Spinal cord (tissue), 10 donors: ENCODE data around the gene CDK2AP2. TPM values are rescaled to one million over a fixed set of nuclear protein-coding genes. Genes with fewer than 3 reads are reported as not detected.

Experiments used
- DNase-seq, 6 donors: peaks; one replicate each; pipeline versions ENCODE4 v3.0.0 to v3.0.0-alpha.2; 2013 to 2015; ENCODE audit warnings: low spot score in 6 of 6, low read depth in 4 of 6
- H3K27ac ChIP-seq: one replicate; pipeline ENCODE4 v1.5.1; 2013; ENCODE audit warnings: low read depth, low read length, control low read depth
- H3K27me3 ChIP-seq: one replicate; pipeline ENCODE4 v1.6.1; 2013; ENCODE audit warnings: low read length; ENCODE audit not compliant: control insufficient read depth, insufficient read depth
- H3K36me3 ChIP-seq: one replicate; pipeline ENCODE4 v1.6.1; 2013; ENCODE audit warnings: low read length; ENCODE audit not compliant: control insufficient read depth, insufficient read depth
- H3K4me1 ChIP-seq: one replicate; pipeline ENCODE4 v1.6.1; 2013; ENCODE audit warnings: low read length; ENCODE audit not compliant: control insufficient read depth, insufficient read depth
- H3K4me3 ChIP-seq: one replicate; pipeline ENCODE4 v1.5.1; 2013; ENCODE audit warnings: low read depth, low read length, control low read depth
- H3K9me3 ChIP-seq: one replicate; pipeline ENCODE4 v1.6.1; 2013; ENCODE audit warnings: low read length; ENCODE audit not compliant: control insufficient read depth, insufficient read depth
- WGBS: methylation state at CpG from one replicate; pipeline ENCODE4 v1.1.5; 2013; ENCODE audit warnings: missing lambda C conversion rate; ENCODE audit not compliant: insufficient coverage; 5-methylcytosine and 5-hydroxymethylcytosine counted together
- polyA plus RNA-seq, 2 donors: library from polyadenylated mRNA; unstranded; fragments of 120-200 nt; gene quantifications; one replicate each; pipeline ENCODE4 v1.2.1, GENCODE V29; 2013; ENCODE audit not compliant: insufficient read length in 2 of 2
- small RNA-seq: library from RNA; depleted of rRNA; stranded (forward); fragments of <200 nt; gene quantifications from one replicate; pipeline ENCODE3, GENCODE V24; 2014; ENCODE audit warnings: low replicate concordance
- total RNA-seq, 2 donors: library from RNA; depleted of rRNA in 1 of 2; stranded (reverse); fragments of 120-200 nt in 1 of 2; fragments of >200 nt in 1 of 2; gene quantifications; one replicate each; pipeline versions ENCODE4 v1.2.3 to v1.2.4, GENCODE V29; 2013 to 2014
- donor health status: healthy.

CDK2AP2 gene
- total and polyA plus RNA-seq, 4 donors, result 8.7 to 53.2 (median 39.3) TPM

GRCh38 chr11:67457453-67457852, 50.5 kb downstream of the CDK2AP2 start:
- no peaks in the 10 kb centered on the region for H3K9me3 ChIP-seq
- no peaks in the 10 kb centered on the region for H3K27me3 ChIP-seq
- DNase-seq, result no peak
- no peaks in the 10 kb centered on the region for H3K36me3 ChIP-seq
- H3K4me3 ChIP-seq, result no peak overlapping the region
- 91% methylated on average over 11 of the region's 12 CpGs for WGBS
- peaks cover 2% of the 10 kb centered on the region for H3K4me1 ChIP-seq
- no peak overlapping the region for H3K27ac ChIP-seq

Small RNA genes within 50 kb of the gene (small RNA-seq; reads per million reads assigned to genes)
- gene MIR6752, result 0.06 reads per million

Other genes with a start within 250 kb of the CDK2AP2 start
- gene GRK2, start 241.7 kb downstream of the CDK2AP2 start, total RNA-seq, result 10 to 100 TPM; 44.6 to 44.9 TPM
- 100 to 1,000 TPM; 107 to 125 TPM for gene GRK2, start 241.7 kb downstream of the CDK2AP2 start, polyA plus RNA-seq
- 10 to 100 TPM; 42.8 to 44.9 TPM for gene ANKRD13D, start 218.9 kb downstream of the CDK2AP2 start, total RNA-seq
- gene ANKRD13D, start 218.9 kb downstream of the CDK2AP2 start, polyA plus RNA-seq, result 100 to 1,000 TPM in 1 of 2 donors, 10 to 100 TPM in 1; 77.3 to 115 TPM
- 10 to 100 TPM in 1 of 2 donors, 1 to 10 TPM in 1; 7.1 to 14.7 TPM for gene SSH3, start 204.6 kb downstream of the CDK2AP2 start, total RNA-seq
- 10 to 100 TPM; 14.2 to 21.5 TPM for gene SSH3, start 204.6 kb downstream of the CDK2AP2 start, polyA plus RNA-seq
- 10 to 100 TPM in 1 of 2 donors, 1 to 10 TPM in 1; 7.8 to 33.2 TPM for gene POLD4, start 154.6 kb downstream of the CDK2AP2 start, total RNA-seq
- gene POLD4, start 154.6 kb downstream of the CDK2AP2 start, polyA plus RNA-seq, result 10 to 100 TPM; 18.0 to 34.8 TPM
- under 1 TPM; 0.50 to 0.72 TPM for gene CLCF1, start 134.6 kb downstream of the CDK2AP2 start, total RNA-seq
- gene CLCF1, start 134.6 kb downstream of the CDK2AP2 start, polyA plus RNA-seq, result 1 to 10 TPM; 1.5 to 3.3 TPM
- gene RAD9A, start 116.2 kb downstream of the CDK2AP2 start, total RNA-seq, result 10 to 100 TPM; 10.4 to 20.9 TPM
- gene RAD9A, start 116.2 kb downstream of the CDK2AP2 start, polyA plus RNA-seq, result 10 to 100 TPM; 31.4 to 43.5 TPM
- gene PPP1CA, start 106.3 kb downstream of the CDK2AP2 start, total RNA-seq, result 100 to 1,000 TPM in 1 of 2 donors, 10 to 100 TPM in 1; 81.2 to 130 TPM
- 100 to 1,000 TPM; 115 to 119 TPM for gene PPP1CA, start 106.3 kb downstream of the CDK2AP2 start, polyA plus RNA-seq
- 1 to 10 TPM in 1 of 2 donors, under 1 TPM in 1; 0.83 to 1.9 TPM for gene TBC1D10C, start 104.1 kb downstream of the CDK2AP2 start, total RNA-seq
- 1 to 10 TPM; 2.1 to 5.7 TPM for gene TBC1D10C, start 104.1 kb downstream of the CDK2AP2 start, polyA plus RNA-seq
- gene CARNS1, start 92.5 kb downstream of the CDK2AP2 start, total RNA-seq, result 10 to 100 TPM in 1 of 2 donors, 1 to 10 TPM in 1; 8.6 to 17.1 TPM
- 10 to 100 TPM; 34.2 to 38.6 TPM for gene CARNS1, start 92.5 kb downstream of the CDK2AP2 start, polyA plus RNA-seq
- gene RPS6KB2, start 79.7 kb downstream of the CDK2AP2 start, total RNA-seq, result 10 to 100 TPM; 14.2 to 35.4 TPM
- 10 to 100 TPM; 38.3 to 46.7 TPM for gene RPS6KB2, start 79.7 kb downstream of the CDK2AP2 start, polyA plus RNA-seq
- gene PTPRCAP, start 70.5 kb downstream of the CDK2AP2 start, total RNA-seq, result 1 to 10 TPM in 1 of 2 donors, under 1 TPM in 1; 0.40 to 1.6 TPM
- 1 to 10 TPM; 1.9 to 3.0 TPM for gene PTPRCAP, start 70.5 kb downstream of the CDK2AP2 start, polyA plus RNA-seq
- 10 to 100 TPM; 27.8 to 64.1 TPM for gene CORO1B, start 64.7 kb downstream of the CDK2AP2 start, total RNA-seq
- gene CORO1B, start 64.7 kb downstream of the CDK2AP2 start, polyA plus RNA-seq, result 10 to 100 TPM; 57.7 to 58.2 TPM
- not detected for gene GPR152, start 55.4 kb downstream of the CDK2AP2 start, total RNA-seq
- gene GPR152, start 55.4 kb downstream of the CDK2AP2 start, polyA plus RNA-seq, result not detected
- under 1 TPM; 0.30 to 0.39 TPM for gene CABP4, start 52.8 kb downstream of the CDK2AP2 start, total RNA-seq
- gene CABP4, start 52.8 kb downstream of the CDK2AP2 start, polyA plus RNA-seq, result under 1 TPM; 0.53 to 0.67 TPM
- gene TMEM134, start 38.9 kb downstream of the CDK2AP2 start, total RNA-seq, result 10 to 100 TPM; 14.9 to 19.7 TPM
- 10 to 100 TPM; 48.8 to 69.0 TPM for gene TMEM134, start 38.9 kb downstream of the CDK2AP2 start, polyA plus RNA-seq
- gene AIP, start 25.1 kb downstream of the CDK2AP2 start, total RNA-seq, result 10 to 100 TPM; 47.0 to 77.4 TPM
- 10 to 100 TPM; 64.5 to 65.7 TPM for gene AIP, start 25.1 kb downstream of the CDK2AP2 start, polyA plus RNA-seq
- gene PITPNM1, start 2.8 kb downstream of the CDK2AP2 start, total RNA-seq, result 10 to 100 TPM; 34.0 to 48.6 TPM
- 100 to 1,000 TPM; 101 to 118 TPM for gene PITPNM1, start 2.8 kb downstream of the CDK2AP2 start, polyA plus RNA-seq
- gene CABP2, start 15.3 kb upstream of the CDK2AP2 start, total RNA-seq, result under 1 TPM in 1 of 2 donors, not detected in 1; 0.22 TPM
- gene CABP2, start 15.3 kb upstream of the CDK2AP2 start, polyA plus RNA-seq, result not detected
- gene GSTP1, start 75.7 kb upstream of the CDK2AP2 start, total RNA-seq, result 100 to 1,000 TPM; 241 to 756 TPM
- 100 to 1,000 TPM; 445 to 502 TPM for gene GSTP1, start 75.7 kb upstream of the CDK2AP2 start, polyA plus RNA-seq
- 100 to 1,000 TPM; 144 to 219 TPM for gene NDUFV1, start 98.8 kb upstream of the CDK2AP2 start, total RNA-seq
- gene NDUFV1, start 98.8 kb upstream of the CDK2AP2 start, polyA plus RNA-seq, result 100 to 1,000 TPM; 243 to 292 TPM
- 1 to 10 TPM; 2.6 to 6.8 TPM for gene NUDT8, start 121.8 kb upstream of the CDK2AP2 start, total RNA-seq
- gene NUDT8, start 121.8 kb upstream of the CDK2AP2 start, polyA plus RNA-seq, result 1 to 10 TPM; 6.2 to 6.6 TPM
- not detected for gene TBX10, start 131.6 kb upstream of the CDK2AP2 start, total RNA-seq
- gene TBX10, start 131.6 kb upstream of the CDK2AP2 start, polyA plus RNA-seq, result not detected
- 1 to 10 TPM in 1 of 2 donors, under 1 TPM in 1; 0.79 to 3.5 TPM for gene ACY3, start 142.6 kb upstream of the CDK2AP2 start, total RNA-seq
- 1 to 10 TPM; 2.3 to 6.0 TPM for gene ACY3, start 142.6 kb upstream of the CDK2AP2 start, polyA plus RNA-seq
- gene ALDH3B2, start 166.5 kb upstream of the CDK2AP2 start, total RNA-seq, result not detected
- gene ALDH3B2, start 166.5 kb upstream of the CDK2AP2 start, polyA plus RNA-seq, result not detected